PFSK-1 (cell line): ENCODE measurements around the gene VTI1A.

Source experiments
- FOXP2 ChIP-seq: optimal IDR thresholded peaks from 2 replicates; pipeline ENCODE3; 2011; ENCODE audit warnings: borderline replicate concordance, control low read depth, inconsistent platforms; ENCODE audit not compliant: insufficient read depth; ENCODE audit errors: extremely low read length, extremely low read depth
- POLR2AphosphoS5 ChIP-seq: IDR thresholded peaks from 2 replicates; pipeline ENCODE4 v1.6.1; 2012; ENCODE audit warnings: low read depth, mild to moderate bottlenecking, control low read depth, low read length, moderate library complexity
- SIN3A ChIP-seq: IDR thresholded peaks from 2 replicates; pipeline ENCODE4 v1.6.1; 2012; ENCODE audit warnings: mild to moderate bottlenecking, low read length, moderate library complexity, borderline replicate concordance; ENCODE audit not compliant: insufficient read depth
- TAF1 ChIP-seq: IDR thresholded peaks from 2 replicates; pipeline ENCODE4 v1.6.1; 2012; ENCODE audit warnings: low read length, control low read depth, borderline replicate concordance; ENCODE audit not compliant: insufficient read depth
- TF ChIP-seq, protein P1 (sequence below), 2 experiments: IDR thresholded peaks; 2 replicates each; pipeline versions ENCODE4 v1.6.1 to v1.8.0; 2011 to 2012; ENCODE audit warnings: low read depth in 2 of 2, low read length in 2 of 2, control low read depth in 1 of 2, inconsistent platforms in 1 of 2, mild to moderate bottlenecking in 1 of 2, moderate library complexity in 1 of 2; ENCODE audit not compliant: insufficient read depth in 1 of 2

Gene VTI1A

DNA sequence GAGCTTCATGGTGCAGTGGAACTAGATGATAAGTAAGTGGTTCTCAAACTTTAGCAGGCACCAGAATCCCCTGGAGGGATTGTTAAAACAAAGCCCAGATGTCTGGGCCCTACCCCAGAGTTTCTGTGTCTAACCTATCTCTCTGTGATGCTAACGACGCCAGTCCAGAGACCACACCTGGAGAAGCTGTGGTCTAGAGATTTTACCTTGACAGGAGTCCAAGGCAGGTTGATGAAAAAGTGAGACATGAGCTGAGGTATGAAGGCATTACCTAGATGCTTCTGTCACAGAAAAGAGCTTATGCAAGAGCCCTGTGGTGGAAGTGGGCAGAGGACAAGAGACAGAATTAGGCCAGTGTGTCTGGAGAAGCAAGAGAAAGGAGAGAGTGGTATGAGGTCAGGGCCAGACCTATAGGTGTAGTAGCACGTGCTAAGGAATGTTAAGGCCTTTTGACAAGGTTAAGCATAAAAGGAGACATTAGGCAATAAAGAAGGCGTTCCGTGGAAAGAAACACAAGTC, 318.8 kb downstream of the VTI1A start:
- TF ChIP-seq FOXP2 (no peak), POLR2AphosphoS5 (no peak), TAF1 (no peak), SIN3A (no peak)
- TF ChIP-seq, protein P1, sequence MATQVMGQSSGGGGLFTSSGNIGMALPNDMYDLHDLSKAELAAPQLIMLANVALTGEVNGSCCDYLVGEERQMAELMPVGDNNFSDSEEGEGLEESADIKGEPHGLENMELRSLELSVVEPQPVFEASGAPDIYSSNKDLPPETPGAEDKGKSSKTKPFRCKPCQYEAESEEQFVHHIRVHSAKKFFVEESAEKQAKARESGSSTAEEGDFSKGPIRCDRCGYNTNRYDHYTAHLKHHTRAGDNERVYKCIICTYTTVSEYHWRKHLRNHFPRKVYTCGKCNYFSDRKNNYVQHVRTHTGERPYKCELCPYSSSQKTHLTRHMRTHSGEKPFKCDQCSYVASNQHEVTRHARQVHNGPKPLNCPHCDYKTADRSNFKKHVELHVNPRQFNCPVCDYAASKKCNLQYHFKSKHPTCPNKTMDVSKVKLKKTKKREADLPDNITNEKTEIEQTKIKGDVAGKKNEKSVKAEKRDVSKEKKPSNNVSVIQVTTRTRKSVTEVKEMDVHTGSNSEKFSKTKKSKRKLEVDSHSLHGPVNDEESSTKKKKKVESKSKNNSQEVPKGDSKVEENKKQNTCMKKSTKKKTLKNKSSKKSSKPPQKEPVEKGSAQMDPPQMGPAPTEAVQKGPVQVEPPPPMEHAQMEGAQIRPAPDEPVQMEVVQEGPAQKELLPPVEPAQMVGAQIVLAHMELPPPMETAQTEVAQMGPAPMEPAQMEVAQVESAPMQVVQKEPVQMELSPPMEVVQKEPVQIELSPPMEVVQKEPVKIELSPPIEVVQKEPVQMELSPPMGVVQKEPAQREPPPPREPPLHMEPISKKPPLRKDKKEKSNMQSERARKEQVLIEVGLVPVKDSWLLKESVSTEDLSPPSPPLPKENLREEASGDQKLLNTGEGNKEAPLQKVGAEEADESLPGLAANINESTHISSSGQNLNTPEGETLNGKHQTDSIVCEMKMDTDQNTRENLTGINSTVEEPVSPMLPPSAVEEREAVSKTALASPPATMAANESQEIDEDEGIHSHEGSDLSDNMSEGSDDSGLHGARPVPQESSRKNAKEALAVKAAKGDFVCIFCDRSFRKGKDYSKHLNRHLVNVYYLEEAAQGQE (IDR thresholded peaks at IDR 0.05; ENCODE audit: insufficient read depth in 1 of 2, low read depth in 2 of 2, low read length in 2 of 2): no peak

DNA sequence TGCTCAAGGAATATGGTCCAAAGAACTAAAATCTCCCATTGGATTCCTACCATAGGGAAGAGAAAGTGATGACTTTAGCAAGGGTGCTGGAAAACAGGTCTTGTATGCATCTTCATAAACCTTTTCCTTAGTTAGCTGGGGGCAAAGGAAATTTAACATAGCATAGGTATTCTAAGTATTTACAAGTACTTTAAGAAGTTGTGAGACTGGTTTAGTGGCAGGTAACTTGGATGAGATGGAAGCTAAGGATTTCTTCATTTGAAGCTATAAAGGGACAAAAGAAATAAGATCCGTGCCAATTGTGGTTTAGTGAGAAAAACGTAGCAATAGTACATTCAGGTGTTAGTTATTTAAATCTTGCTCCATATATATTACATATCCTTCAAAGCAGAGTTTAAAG, 319.6 kb downstream of the VTI1A start:
- TF ChIP-seq, protein P1 (IDR thresholded peaks at IDR 0.05; ENCODE audit: insufficient read depth in 1 of 2, low read depth in 2 of 2, low read length in 2 of 2): no peak
- no peak for TF ChIP-seq POLR2AphosphoS5
- no peak for TF ChIP-seq FOXP2
- TF ChIP-seq TAF1: no peak
- TF ChIP-seq SIN3A: no peak

GRCh38 chr10:112767156-112767555, 320.1 kb downstream of the VTI1A start:
- no peak for TF ChIP-seq POLR2AphosphoS5
- no peak for TF ChIP-seq TAF1
- TF ChIP-seq, protein P1 (IDR thresholded peaks at IDR 0.05; ENCODE audit: insufficient read depth in 1 of 2, low read depth in 2 of 2, low read length in 2 of 2): no peak
- no peak for TF ChIP-seq FOXP2
- TF ChIP-seq SIN3A: no peak

DNA sequence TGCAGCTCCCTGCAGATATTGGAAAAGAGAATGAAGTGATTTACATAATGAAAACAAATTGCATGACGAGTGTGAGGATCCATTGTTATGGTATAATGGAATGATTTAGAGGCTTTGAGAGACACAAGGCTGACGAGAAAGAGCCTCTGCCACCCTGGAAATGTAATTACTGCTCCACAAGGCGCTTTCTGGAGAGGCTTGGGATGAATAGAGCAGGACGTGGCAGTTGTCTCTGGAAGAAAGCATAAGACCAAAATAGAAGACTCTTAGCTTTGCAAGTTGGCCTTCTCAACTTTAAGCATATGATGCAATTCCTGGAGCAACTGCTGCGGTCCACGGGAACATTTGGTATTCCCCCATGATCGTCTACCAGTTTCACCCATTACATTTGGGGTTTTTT, 321.1 kb downstream of the VTI1A start:
- TF ChIP-seq TAF1 (no peak), FOXP2 (no peak)
- TF ChIP-seq, protein P1 (IDR thresholded peaks at IDR 0.05; ENCODE audit: insufficient read depth in 1 of 2, low read depth in 2 of 2, low read length in 2 of 2): no peak

DNA sequence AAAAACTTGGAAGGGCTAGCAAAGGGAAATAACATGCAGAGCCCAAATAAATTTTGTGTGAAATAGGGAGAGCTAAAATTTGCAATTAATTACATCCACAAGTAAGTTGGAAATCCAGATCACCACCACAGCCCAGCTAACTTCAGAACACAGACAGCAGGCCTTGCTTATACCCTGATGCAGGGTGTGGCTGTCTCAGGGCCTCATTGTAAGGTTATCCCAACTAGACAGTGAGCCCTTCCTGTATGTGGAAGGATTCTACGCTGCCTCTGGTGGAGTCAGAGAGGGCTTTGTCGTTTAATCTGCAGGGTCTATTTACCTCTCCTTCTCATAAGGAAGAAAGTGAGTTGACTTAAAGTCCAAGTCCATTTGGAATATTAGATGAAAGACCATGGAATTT, 322.1 kb downstream of the VTI1A start:
- TF ChIP-seq POLR2AphosphoS5 (no peak), TAF1 (no peak), SIN3A (no peak), FOXP2 (no peak)
- TF ChIP-seq, protein P1 (IDR thresholded peaks at IDR 0.05; ENCODE audit: insufficient read depth in 1 of 2, low read depth in 2 of 2, low read length in 2 of 2): no peak
